ENCODE data around the gene CRTC1.

The CRTC1 gene

GRCh38 chr19:18685597-18686190 is 2.2 kb downstream of the CRTC1 start:
- TF ChIP-seq CTCF (IDR thresholded peaks at IDR 0.05; ENCODE audit: low read length) (no peak), EZH2phosphoT487 (IDR thresholded peaks at IDR 0.05; ENCODE audit: low read length) (no peak), EZH2 (optimal IDR thresholded peaks at IDR 0.05; ENCODE audit: low read depth, low read length) (no peak)
- Histone ChIP-seq H3K27ac (ENCODE audit: low read length) (no peak overlapping the region), H3K4me3 (ENCODE audit: low read length) (no peak overlapping the region), H3K4me2 (ENCODE audit: low read depth, low read length) (no peak overlapping the region), H3K4me1 (ENCODE audit: low read length) (peaks cover 13% of the 10 kb centered on the region; the same call in 1 of the 2 replicates), H3K9me2 (replicated peaks; ENCODE audit: insufficient read depth, low read length) (no peaks in the 10 kb centered on the region), H3K9ac (ENCODE audit: low read length) (no peak overlapping the region), H3K79me2 (ENCODE audit: low read length) (peaks cover 47% of the 10 kb centered on the region), H3F3A (ENCODE audit: insufficient read depth, low read length) (no peaks in the 10 kb centered on the region), H3K27me3 (replicated peaks; ENCODE audit: insufficient read depth, low read length) (no peaks in the 10 kb centered on the region), H3K9me3 (replicated peaks; ENCODE audit: insufficient read depth, low read length) (no peaks in the 10 kb centered on the region), H4K20me1 (ENCODE audit: insufficient read depth, low read length) (no peaks in the 10 kb centered on the region), H2AFZ (ENCODE audit: low read length) (no peak overlapping the region), H3K36me3 (replicated peaks; ENCODE audit: insufficient read depth, low read length) (no peaks in the 10 kb centered on the region)
- DNase-seq = no peak

GRCh38 chr19:18687740-18688465 is 4.4 kb downstream of the CRTC1 start:
- H4K20me1 ChIP-seq (ENCODE audit: insufficient read depth, low read length) = no peaks in the 10 kb centered on the region
- H3K9me2 ChIP-seq (replicated peaks; ENCODE audit: insufficient read depth, low read length) = no peaks in the 10 kb centered on the region
- H3K4me2 ChIP-seq (ENCODE audit: low read depth, low read length) = no peak overlapping the region

GRCh38 chr19:18696023-18696422 is 12.5 kb downstream of the CRTC1 start:
- H3K9me2 ChIP-seq (replicated peaks; ENCODE audit: insufficient read depth, low read length) = no peaks in the 10 kb centered on the region
- no peaks in the 10 kb centered on the region for H3K27me3 ChIP-seq (replicated peaks; ENCODE audit: insufficient read depth, low read length)
- H2AFZ ChIP-seq (ENCODE audit: low read length) = no peak overlapping the region
- H3K4me3 ChIP-seq (ENCODE audit: low read length) = no peak overlapping the region
- peaks cover 11% of the 10 kb centered on the region for H3K4me1 ChIP-seq (ENCODE audit: low read length)
- no peak for DNase-seq
- H4K20me1 ChIP-seq (ENCODE audit: insufficient read depth, low read length) = no peaks in the 10 kb centered on the region
- no peaks in the 10 kb centered on the region for H3K9me3 ChIP-seq (replicated peaks; ENCODE audit: insufficient read depth, low read length)
- no peak for TF ChIP-seq EZH2 (optimal IDR thresholded peaks at IDR 0.05; ENCODE audit: low read depth, low read length)
- no peak for TF ChIP-seq EZH2phosphoT487 (IDR thresholded peaks at IDR 0.05; ENCODE audit: low read length)
- no peak for TF ChIP-seq CTCF (IDR thresholded peaks at IDR 0.05; ENCODE audit: low read length)
- no peak overlapping the region for H3K4me2 ChIP-seq (ENCODE audit: low read depth, low read length)
- H3F3A ChIP-seq (ENCODE audit: insufficient read depth, low read length) = peaks cover 14% of the 10 kb centered on the region
- no peak overlapping the region for H3K9ac ChIP-seq (ENCODE audit: low read length)
- no peaks in the 10 kb centered on the region for H3K36me3 ChIP-seq (replicated peaks; ENCODE audit: insufficient read depth, low read length)
- H3K79me2 ChIP-seq (ENCODE audit: low read length) = peaks cover 39% of the 10 kb centered on the region
- H3K27ac ChIP-seq (ENCODE audit: low read length) = no peak overlapping the region

More at GRCh38 chr19:18687740-18688465, 4.4 kb downstream of the CRTC1 start:
- Histone ChIP-seq H3K36me3 (replicated peaks; ENCODE audit: insufficient read depth, low read length) (no peaks in the 10 kb centered on the region), H2AFZ (ENCODE audit: low read length) (no peak overlapping the region), H3K9ac (ENCODE audit: low read length) (no peak overlapping the region), H3F3A (ENCODE audit: insufficient read depth, low read length) (no peaks in the 10 kb centered on the region), H3K4me1 (ENCODE audit: low read length) (peaks cover 10% of the 10 kb centered on the region; the same call in 1 of the 2 replicates), H3K27me3 (replicated peaks; ENCODE audit: insufficient read depth, low read length) (no peaks in the 10 kb centered on the region), H3K27ac (ENCODE audit: low read length) (no peak overlapping the region), H3K9me3 (replicated peaks; ENCODE audit: insufficient read depth, low read length) (no peaks in the 10 kb centered on the region), H3K4me3 (ENCODE audit: low read length) (no peak overlapping the region), H3K79me2 (ENCODE audit: low read length) (peaks cover 51% of the 10 kb centered on the region)
- TF ChIP-seq EZH2phosphoT487 (IDR thresholded peaks at IDR 0.05; ENCODE audit: low read length) = no peak
- TF ChIP-seq CTCF (IDR thresholded peaks at IDR 0.05; ENCODE audit: low read length) = no peak
- no peak for TF ChIP-seq EZH2 (optimal IDR thresholded peaks at IDR 0.05; ENCODE audit: low read depth, low read length)
- no peak for DNase-seq

Data from MM.1S (cell line).